ENCODE data around the gene KLHL12.

DNA sequence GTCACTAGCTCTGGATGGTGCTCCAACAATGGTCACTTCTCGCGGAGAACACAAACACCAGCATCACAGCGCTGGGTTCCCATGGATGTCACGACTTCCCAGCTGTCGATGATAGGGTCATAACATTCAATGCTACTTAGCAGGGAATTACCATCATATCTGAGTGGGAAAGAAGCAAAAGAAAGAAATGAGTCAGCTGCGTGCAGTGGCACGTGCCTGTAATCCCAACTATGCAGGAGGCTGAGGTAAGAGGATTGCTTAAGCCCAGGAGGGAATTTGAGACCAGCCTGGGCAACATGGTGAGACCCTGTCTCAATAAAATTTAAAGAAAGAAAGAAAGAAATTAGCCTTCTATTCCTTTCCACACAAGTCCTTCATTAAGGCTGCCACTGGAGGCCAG, 34.5 kb downstream of the KLHL12 start:
- TF ChIP-seq CTCF (IDR thresholded peaks at IDR 0.05; ENCODE audit: low read depth, low read length, poor library complexity, severe bottlenecking): no peak
- no peak for TF ChIP-seq EZH2phosphoT487 (IDR thresholded peaks at IDR 0.05; ENCODE audit: borderline replicate concordance, low read length)

All from DOHH2 (cell line).